HFFc6 (cell line): ENCODE data around the gene PCDHGA3. TPM values are rescaled to one million over a fixed set of nuclear protein-coding genes. Genes with fewer than 3 reads are reported as not detected.

ENCODE experiments used
- DNase-seq: peaks from one replicate; pipeline ENCODE4 v3.0.0-alpha.2; 2018
- H3K27ac Mint-ChIP-seq: 2 replicates; pipeline ENCODE4 v1.8.0; 2020; ENCODE audit warnings: mild to moderate bottlenecking, mixed read lengths
- H3K27me3 Mint-ChIP-seq: 2 replicates; pipeline ENCODE4 v1.8.0; 2021; ENCODE audit warnings: mild to moderate bottlenecking, moderate library complexity, mixed read lengths; ENCODE audit not compliant: insufficient read depth
- H3K36me3 Mint-ChIP-seq: 2 replicates; pipeline ENCODE4 v1.8.0; 2021; ENCODE audit warnings: low read depth, mixed read lengths
- H3K4me1 Mint-ChIP-seq: 2 replicates; pipeline ENCODE4 v1.8.0; 2020; ENCODE audit warnings: low read depth, mixed read lengths
- H3K4me3 Mint-ChIP-seq: 2 replicates; pipeline ENCODE4 v1.8.0; 2020; ENCODE audit warnings: mild to moderate bottlenecking, moderate library complexity, mixed read lengths
- H3K9me3 Mint-ChIP-seq: 2 replicates; pipeline ENCODE4 v1.8.0; 2020; ENCODE audit warnings: mild to moderate bottlenecking, mixed read lengths
- total RNA-seq, 6 experiments: library from RNA; stranded (reverse); fragmentation: NEBNext Ultra II Directional; extraction: Animal tissue kit (Norgen Biotek cat#: 25700); gene quantifications; 2 replicates in 1 of 6; 3 replicates in 5 of 6; pipeline ENCODE4 v1.2.3, GENCODE V29; 2021
- TF ChIP-seq, protein P1 (sequence below): fragments of 200-600 bp; sonication (generic); IDR thresholded peaks from 2 replicates; pipeline ENCODE4 v1.5.0; 2021; ENCODE audit warnings: antibody characterized with exemption, mild to moderate bottlenecking

Gene PCDHGA3
- total RNA-seq, 6 experiments from 2014 or later = 1.9 to 10.2 (median 2.7) TPM

DNA sequence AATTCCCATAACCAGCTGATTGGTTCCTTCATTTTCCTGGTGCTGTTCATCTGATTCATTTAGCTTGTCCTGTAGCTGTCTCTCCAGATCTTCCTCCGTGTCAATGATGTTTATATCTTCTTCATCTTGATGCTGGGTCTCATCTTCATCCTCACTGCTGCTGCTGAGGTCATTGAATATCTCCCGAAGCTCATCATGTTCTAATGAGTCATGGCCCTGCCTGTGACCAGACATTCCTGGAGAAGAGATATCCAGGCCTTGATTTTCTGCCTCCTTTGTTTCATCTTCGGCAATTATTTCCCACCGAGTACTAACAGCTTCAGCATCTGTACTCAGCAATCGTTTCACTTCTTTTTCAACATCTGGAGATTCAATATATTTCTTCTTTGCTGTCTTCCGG is 24.4 kb upstream of the PCDHGA3 start:
- peaks cover 23% of the 10 kb centered on the region for H3K27me3 Mint-ChIP-seq
- no peak overlapping the region for H3K27ac Mint-ChIP-seq
- TF ChIP-seq, protein P1, sequence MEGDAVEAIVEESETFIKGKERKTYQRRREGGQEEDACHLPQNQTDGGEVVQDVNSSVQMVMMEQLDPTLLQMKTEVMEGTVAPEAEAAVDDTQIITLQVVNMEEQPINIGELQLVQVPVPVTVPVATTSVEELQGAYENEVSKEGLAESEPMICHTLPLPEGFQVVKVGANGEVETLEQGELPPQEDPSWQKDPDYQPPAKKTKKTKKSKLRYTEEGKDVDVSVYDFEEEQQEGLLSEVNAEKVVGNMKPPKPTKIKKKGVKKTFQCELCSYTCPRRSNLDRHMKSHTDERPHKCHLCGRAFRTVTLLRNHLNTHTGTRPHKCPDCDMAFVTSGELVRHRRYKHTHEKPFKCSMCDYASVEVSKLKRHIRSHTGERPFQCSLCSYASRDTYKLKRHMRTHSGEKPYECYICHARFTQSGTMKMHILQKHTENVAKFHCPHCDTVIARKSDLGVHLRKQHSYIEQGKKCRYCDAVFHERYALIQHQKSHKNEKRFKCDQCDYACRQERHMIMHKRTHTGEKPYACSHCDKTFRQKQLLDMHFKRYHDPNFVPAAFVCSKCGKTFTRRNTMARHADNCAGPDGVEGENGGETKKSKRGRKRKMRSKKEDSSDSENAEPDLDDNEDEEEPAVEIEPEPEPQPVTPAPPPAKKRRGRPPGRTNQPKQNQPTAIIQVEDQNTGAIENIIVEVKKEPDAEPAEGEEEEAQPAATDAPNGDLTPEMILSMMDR = no peak
- DNase-seq = no peak
- H3K36me3 Mint-ChIP-seq = peaks cover 64% of the 10 kb centered on the region
- H3K4me3 Mint-ChIP-seq = peak overlapping the region; percentile 98
- peaks cover 27% of the 10 kb centered on the region for H3K4me1 Mint-ChIP-seq
- H3K9me3 Mint-ChIP-seq = peaks cover 76% of the 10 kb centered on the region

DNA sequence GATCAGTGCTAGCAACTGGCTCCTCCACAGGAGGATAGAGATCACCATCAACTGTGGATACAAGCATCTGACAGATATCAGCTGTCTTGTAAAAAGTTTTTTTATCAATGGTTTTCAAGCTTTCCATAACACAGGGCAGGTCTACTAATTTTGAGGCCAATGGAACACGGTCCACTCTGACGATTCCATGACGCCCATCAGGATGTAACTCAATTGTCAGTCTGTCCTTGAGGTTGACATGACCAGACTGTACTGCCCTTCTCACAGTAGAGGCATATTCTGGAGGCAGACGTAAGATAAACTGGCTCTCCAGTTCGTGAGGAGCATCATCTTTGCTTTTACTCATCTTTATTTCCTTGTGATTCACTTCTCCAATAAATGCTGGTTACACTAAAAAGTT is 23.9 kb upstream of the PCDHGA3 start:
- Mint-ChIP-seq H3K36me3 (peaks cover 59% of the 10 kb centered on the region), H3K27me3 (peaks cover 23% of the 10 kb centered on the region), H3K27ac (peak overlapping the region; percentile 100), H3K9me3 (peaks cover 72% of the 10 kb centered on the region), H3K4me3 (peak overlapping the region; percentile 98), H3K4me1 (peaks cover 27% of the 10 kb centered on the region)
- no peak for DNase-seq
- TF ChIP-seq, protein P1 = no peak

DNA sequence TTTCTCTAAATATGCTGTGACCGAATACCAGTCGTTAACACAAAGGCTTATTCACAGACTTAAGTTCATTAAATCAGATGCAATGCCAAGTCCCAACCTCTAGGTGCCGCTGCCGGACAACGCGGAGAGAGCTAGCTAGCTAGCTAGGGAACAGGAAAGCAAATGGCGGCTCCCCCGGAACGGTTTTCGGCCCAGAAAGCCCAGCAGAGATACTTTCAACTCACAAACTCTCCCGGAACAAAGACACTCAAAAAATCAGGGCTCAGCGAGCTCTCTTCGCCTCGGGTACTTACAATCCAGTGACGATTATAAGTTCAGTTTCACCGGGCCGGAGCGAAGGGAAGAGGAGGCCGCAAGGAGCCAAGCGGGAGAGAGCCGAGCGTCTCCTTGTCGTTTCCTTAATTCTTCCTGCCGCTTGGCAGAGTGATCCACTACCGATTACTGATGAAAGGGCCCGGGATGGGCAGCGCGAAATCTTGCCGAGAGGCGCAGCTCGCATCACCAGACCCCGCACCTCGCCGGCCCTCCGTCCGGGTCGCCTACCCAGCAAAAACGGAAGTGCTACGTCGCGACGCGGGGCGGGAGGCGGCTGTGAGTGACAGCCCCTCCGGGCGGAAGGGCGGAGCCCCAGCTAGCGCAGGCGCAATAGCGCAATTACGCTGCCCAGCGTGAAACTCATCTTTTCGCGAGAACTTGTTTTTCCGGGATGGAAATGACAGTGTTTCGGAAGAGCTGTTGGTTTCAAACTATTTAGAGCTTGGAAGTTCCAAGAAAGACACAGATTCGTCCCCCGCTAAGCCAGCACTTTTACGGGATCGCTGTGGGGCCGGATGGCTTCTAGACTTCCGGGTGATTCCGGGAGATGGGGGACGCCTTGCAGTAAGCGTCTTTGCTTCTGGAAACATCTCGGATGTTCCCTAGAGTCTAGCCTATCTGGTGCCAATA is 23.1 kb upstream of the PCDHGA3 start, which contains the start of gene TAF7:
Gene TAF7, minus strand, starts transcription at position 560 of the 945 bp plus-strand sequence. CDS start 740 bp downstream, outside the sequence.
- peak within 1 kb of the TSS; percentile 98 for H3K4me3 Mint-ChIP-seq
- TF ChIP-seq, protein P1 = peak; percentile 94
- H3K36me3 Mint-ChIP-seq = peaks cover 51% of the 10 kb centered on the region
- H3K27me3 Mint-ChIP-seq = peaks cover 23% of the 10 kb centered on the region
- peak; percentile 90 for DNase-seq
- peaks cover 25% of the 10 kb centered on the region for H3K4me1 Mint-ChIP-seq
- H3K9me3 Mint-ChIP-seq = peaks cover 64% of the 10 kb centered on the region
- peak within 1 kb of the TSS; percentile 100 for H3K27ac Mint-ChIP-seq

DNA sequence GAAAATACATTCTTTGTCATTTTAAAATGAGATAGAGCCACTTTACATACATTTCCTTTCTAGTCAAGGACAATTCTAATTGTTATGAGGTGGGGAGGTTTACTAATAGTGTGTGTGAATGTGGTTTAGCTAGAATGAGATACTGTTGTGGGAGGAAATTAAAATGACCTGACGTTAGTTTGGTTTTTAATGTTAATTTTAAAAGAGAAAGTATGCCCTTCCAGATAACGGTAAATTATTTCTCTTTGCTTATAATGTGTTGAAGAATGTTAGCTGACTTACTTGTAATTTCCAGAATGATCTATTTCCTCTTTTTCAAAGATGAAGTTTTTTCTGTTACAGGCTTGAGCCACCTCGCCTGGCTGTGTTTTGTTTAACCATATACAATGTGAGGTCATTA is 21.4 kb upstream of the PCDHGA3 start:
- Mint-ChIP-seq H3K4me1 (peaks cover 35% of the 10 kb centered on the region), H3K9me3 (peaks cover 46% of the 10 kb centered on the region), H3K4me3 (no peak overlapping the region), H3K27me3 (peaks cover 15% of the 10 kb centered on the region), H3K27ac (no peak overlapping the region), H3K36me3 (peaks cover 33% of the 10 kb centered on the region)
- DNase-seq = no peak
- TF ChIP-seq, protein P1 = no peak

DNA sequence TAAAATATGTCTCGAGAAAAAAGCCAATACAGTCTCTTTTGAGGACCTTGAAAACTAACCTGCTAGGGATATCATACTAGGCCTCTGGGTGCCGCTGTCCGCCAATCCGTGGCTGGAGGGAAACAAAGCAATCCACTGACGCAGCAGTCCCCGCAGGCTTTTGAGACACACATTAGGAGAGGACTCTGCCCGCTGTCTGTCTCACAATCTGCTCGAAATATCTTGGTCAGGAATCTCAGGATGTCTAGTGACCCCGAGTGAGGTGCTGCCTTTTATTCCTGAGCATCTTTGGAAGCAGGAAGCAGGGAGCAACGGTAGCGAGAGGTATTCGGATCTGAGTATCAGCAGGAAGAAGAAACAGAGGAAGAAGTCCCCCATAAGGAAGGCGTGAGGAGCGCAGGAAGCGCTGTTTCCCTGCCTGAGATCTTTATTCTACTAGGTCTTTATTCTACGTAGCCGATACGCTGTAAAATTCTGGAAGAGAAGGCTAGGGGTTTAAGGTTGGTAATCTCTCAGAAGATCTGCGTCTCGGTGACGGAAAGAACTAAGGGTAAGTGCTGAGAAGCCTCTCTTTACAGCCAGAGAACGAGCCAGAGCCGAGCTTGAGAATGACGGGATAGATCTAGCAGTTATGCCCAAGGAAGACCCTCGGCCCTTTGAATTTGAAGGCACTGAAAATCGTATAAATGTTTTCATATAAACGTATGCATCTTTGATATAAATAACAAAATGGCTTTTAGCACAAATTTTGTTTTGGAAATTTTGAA is 17.4 kb upstream of the PCDHGA3 start:
- Mint-ChIP-seq H3K36me3 (peaks cover 6% of the 10 kb centered on the region), H3K4me3 (peak overlapping the region; percentile 94), H3K27me3 (no peaks in the 10 kb centered on the region), H3K9me3 (peaks cover 13% of the 10 kb centered on the region; the same call in 1 of the 2 replicates), H3K27ac (peak overlapping the region; percentile 92), H3K4me1 (peaks cover 17% of the 10 kb centered on the region)
- TF ChIP-seq, protein P1 = peak; percentile 80
- peak; percentile 82 for DNase-seq
